Measurements from ENCODE around the gene PCNX4. TPM values are rescaled to one million over a fixed set of nuclear protein-coding genes. Genes with fewer than 3 reads are reported as not detected.
"Not testable (repeated sequence)": the region's sequence is repeated elsewhere in the genome, so short reads cannot be mapped to it uniquely, and the experiment has no call there.

The PCNX4 gene
- total RNA-seq (10 to 100 TPM; 43.6 to 83.4 (median 60.8) TPM), polyA plus RNA-seq (10 to 100 TPM; 19.2 to 39.9 TPM)
- long read RNA-seq, donor 1, full-length matches to known transcripts = 1 of 17 reads
- long read RNA-seq, donor 1, partial matches to known transcripts = 13 of 17 reads
- long read RNA-seq, donor 1, other reads (novel, unspliced or antisense) = 3 of 17 reads
- long read RNA-seq, donor 2, full-length matches to known transcripts = 6 of 6 reads
- long read RNA-seq, donor 2, partial matches to known transcripts = 0 of 6 reads
- long read RNA-seq, donor 2, other reads (novel, unspliced or antisense) = 0 of 6 reads
- long read RNA-seq, donor 3, full-length matches to known transcripts = 21 of 35 reads
- long read RNA-seq, donor 3, partial matches to known transcripts = 3 of 35 reads
- long read RNA-seq, donor 3, other reads (novel, unspliced or antisense) = 11 of 35 reads

DNA sequence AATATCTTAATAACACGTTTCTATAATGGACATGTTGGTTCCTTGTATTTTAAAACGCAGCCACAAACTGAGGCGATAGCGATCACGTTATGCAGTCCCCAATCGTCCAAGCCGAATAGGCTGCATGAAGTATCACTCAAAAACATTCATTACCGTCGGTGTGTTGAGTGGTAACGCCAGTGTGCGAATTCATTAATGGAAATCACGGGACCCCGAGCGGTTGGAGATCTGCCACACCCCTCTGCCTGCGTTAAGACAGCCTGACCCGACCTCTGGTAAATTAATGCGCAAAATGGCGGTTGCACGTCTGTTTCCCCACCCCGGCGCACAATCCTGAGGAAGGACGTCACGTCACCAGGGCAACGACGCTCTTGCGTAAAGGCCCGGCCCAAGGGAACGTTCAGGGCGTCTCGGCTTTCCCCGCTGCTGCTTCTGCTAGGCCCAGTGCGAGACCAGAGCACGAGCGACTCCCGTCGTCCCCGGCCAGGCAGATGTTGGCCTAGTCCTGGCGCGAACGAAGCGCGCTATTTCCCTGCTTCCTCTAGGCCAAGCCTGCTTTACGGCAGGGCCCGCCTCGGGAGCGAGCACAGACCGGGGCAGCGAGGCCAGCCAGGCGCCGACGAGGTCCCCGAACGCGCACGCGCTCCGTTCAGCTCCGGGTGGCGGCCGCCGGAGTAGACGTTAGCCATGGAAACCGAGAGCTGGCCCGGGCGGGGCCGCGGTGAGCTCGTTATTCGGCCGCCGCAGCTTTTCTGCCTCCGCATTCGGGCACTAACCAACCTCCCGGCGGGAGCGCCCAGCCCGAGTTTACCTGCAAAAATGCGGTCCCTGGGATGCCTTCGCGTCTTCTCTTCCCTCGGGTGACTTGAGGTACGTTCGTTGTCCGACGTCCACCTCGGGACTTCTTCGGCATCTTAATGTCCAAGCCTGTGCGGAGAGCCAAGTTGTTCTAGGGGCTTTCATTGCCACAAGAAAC, at the start of gene PCNX4:
Gene PCNX4 (plus strand): TSS at position 374 of the 976 bp plus-strand sequence. CDS start 15,716 bp downstream, outside the sequence.
- 0 to 1% (median 0%) methylated on average over 77 to 88 of the region's 88 CpGs for WGBS, 3 donors
- DNase-seq = peak; percentile 96 to 98 (median 97)
- Histone ChIP-seq H3K4me1 (ENCODE audit: insufficient read depth) (peaks cover 8% of the 10 kb centered on the region), H3K9me3 (no peaks in the 10 kb centered on the region), H3K4me3 (peak within 1 kb of the TSS; percentile 89), H3K36me3 (no peaks in the 10 kb centered on the region), H3K27ac (peak within 1 kb of the TSS; percentile 76 to 98), H3K27me3 (no peaks in the 10 kb centered on the region)
- TF ChIP-seq POLR2A (IDR thresholded peaks at IDR 0.05) = peak; percentile 79
- TF ChIP-seq EP300 (IDR thresholded peaks at IDR 0.05) = peak; percentile 30
- TF ChIP-seq, protein P1, sequence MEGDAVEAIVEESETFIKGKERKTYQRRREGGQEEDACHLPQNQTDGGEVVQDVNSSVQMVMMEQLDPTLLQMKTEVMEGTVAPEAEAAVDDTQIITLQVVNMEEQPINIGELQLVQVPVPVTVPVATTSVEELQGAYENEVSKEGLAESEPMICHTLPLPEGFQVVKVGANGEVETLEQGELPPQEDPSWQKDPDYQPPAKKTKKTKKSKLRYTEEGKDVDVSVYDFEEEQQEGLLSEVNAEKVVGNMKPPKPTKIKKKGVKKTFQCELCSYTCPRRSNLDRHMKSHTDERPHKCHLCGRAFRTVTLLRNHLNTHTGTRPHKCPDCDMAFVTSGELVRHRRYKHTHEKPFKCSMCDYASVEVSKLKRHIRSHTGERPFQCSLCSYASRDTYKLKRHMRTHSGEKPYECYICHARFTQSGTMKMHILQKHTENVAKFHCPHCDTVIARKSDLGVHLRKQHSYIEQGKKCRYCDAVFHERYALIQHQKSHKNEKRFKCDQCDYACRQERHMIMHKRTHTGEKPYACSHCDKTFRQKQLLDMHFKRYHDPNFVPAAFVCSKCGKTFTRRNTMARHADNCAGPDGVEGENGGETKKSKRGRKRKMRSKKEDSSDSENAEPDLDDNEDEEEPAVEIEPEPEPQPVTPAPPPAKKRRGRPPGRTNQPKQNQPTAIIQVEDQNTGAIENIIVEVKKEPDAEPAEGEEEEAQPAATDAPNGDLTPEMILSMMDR (IDR thresholded peaks at IDR 0.05) = peak in 1 of 3 donors; percentile 20
- intact Hi-C loops (cut with DNase I) = loop anchor here in 3 of 4 donors (5.0 kb wide), 3 partner anchors 60 to 155 kb away; partner anchors contain the start of genes DHRS7 (in 2 of the 3) and PPM1A (in 1 of the 3)

DNA sequence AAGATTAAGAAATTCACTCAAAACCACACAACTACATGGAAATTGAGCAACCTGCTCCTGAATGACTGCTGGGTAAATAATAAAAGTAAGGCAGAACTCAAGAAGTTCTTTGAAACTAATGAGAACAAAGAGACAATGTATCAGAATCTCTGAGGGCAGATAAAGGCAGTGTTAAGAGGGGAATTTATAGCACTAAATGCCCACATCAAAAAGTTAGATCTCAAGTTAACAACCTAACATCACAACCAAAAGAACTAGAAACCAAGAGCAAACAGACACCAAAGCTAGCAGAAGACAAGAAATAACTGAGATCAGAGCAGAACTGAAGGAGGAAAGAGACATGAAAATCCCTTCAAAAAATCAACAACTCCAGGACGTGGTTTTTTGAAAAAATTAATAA, 43.7 kb upstream of the PCNX4 start:
- H3K9me3 ChIP-seq; H3K4me1 ChIP-seq (ENCODE audit: insufficient read depth); H3K27me3 ChIP-seq; DNase-seq; H3K27ac ChIP-seq; intact Hi-C loops (cut with DNase I); H3K36me3 ChIP-seq; H3K4me3 ChIP-seq: not testable (repeated sequence)
- 68 to 93% (median 73%) methylated on average over 1 of the region's 1 CpG for WGBS, 3 donors

DNA sequence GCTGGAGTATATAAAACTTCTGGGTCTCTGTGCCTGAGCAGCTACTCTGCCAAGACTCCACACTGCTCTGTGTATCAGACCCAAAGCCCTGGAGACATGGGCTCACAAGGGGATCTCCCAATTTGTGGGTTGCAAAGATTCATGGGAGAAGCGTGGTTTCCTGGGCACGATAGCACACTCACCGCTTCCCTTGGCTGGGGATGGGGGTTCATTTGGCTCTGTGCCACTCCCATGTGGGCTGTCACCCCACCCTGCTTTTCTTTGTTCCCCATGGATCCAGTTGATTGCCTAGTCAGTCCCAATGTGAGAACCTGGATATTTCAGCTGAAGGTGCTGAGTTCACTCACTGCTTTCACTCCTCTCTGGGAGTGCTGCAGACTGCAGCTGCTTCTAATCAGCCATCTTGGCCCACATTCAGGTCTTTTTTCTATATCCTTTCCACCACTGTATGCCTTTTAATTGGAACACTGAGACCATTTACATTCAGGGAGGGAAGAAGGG, 40.0 kb upstream of the PCNX4 start:
- TF ChIP-seq, protein P1 (IDR thresholded peaks at IDR 0.05) = no peak
- no peak for TF ChIP-seq EP300 (IDR thresholded peaks at IDR 0.05)
- Histone ChIP-seq H3K4me1 (ENCODE audit: insufficient read depth) (no peaks in the 10 kb centered on the region), H3K36me3 (no peaks in the 10 kb centered on the region), H3K27ac (no peak overlapping the region), H3K27me3 (no peaks in the 10 kb centered on the region), H3K4me3 (no peak overlapping the region), H3K9me3 (no peaks in the 10 kb centered on the region)
- intact Hi-C loops (cut with DNase I) = no loop called here
- DNase-seq = no peak
- 16 to 29% (median 19%) methylated on average over 3 of the region's 3 CpGs for WGBS, 3 donors

DNA sequence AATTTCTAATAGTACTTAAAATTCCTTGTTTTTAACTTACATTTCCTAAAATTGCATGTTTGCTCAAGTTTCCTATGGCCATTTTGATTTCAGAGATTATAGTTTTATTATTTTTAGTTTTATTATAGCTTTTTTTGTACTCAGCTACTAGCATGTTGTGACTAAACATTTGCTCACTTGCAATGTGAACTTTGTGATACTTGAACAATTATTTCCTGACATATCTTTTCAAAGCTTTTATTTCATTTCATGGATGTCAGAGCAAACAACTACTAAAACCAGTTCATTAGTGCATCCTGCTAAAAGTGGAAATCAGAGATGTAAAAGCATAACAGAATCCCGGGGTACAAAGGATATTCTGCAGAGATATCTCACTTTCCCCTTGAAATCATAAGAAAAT, 33.6 kb upstream of the PCNX4 start:
- H3K9me3 ChIP-seq = no peaks in the 10 kb centered on the region
- no peak for DNase-seq
- H3K27me3 ChIP-seq = no peaks in the 10 kb centered on the region
- no peaks in the 10 kb centered on the region for H3K36me3 ChIP-seq
- TF ChIP-seq EP300 (IDR thresholded peaks at IDR 0.05) (no peak), POLR2A (IDR thresholded peaks at IDR 0.05) (no peak)
- TF ChIP-seq, protein P1 (IDR thresholded peaks at IDR 0.05) = no peak
- intact Hi-C loops (cut with DNase I) = no loop called here
- no peaks in the 10 kb centered on the region for H3K4me1 ChIP-seq (ENCODE audit: insufficient read depth)
- H3K27ac ChIP-seq = no peak overlapping the region
- 48 to 65% (median 56%) methylated on average over 1 of the region's 1 CpG for WGBS, 3 donors
- no peak overlapping the region for H3K4me3 ChIP-seq

Measured in ovary (tissue), 10 donors.